GM13977 (cell line): ENCODE data around the gene RBFOX2.
"Not testable (repeated sequence)": the region's sequence is repeated elsewhere in the genome, so short reads cannot be mapped to it uniquely, and the experiment has no call there.

ENCODE experiments used
- DNase-seq: peaks from one replicate; pipeline ENCODE4 v3.0.0; 2012; ENCODE audit warnings: low spot score
- in situ Hi-C: fragments of 300-500 bp; cut with MboI; formaldehyde crosslinking; loops from one replicate; pipeline ENCODE4 v1.12.0; 2022; ENCODE audit warnings: low sequenced_read_pairs, low pct_unique_long_range_greater_than_20kb, mixed read lengths, inconsistent platforms; ENCODE audit not compliant: unreplicated experiment
- TF ChIP-seq, protein P1 (sequence below): IDR thresholded peaks from 2 replicates; pipeline ENCODE4 v1.5.1; 2012; ENCODE audit warnings: mild to moderate bottlenecking, control low read depth; ENCODE audit not compliant: insufficient read depth; ENCODE audit errors: extremely low read depth, missing control alignments

The RBFOX2 gene

DNA sequence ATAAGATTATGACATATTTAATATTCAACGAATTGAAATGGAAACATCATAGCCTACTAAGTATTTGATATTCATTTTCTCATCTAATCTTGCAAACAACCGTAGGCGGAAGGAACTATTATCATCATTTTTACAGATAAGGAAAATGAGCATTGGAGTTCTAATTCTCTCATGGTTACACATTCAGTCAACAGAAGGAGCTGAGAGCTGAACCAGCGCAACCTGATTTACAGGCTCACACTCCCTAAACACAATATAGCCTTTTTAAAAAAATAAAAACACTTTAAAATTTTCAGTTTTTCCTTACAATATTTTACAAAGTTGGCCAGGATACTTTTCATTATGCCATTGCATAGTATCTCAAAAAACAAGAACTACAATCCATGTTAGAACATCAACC is 236.1 kb downstream of the RBFOX2 start:
- DNase-seq: no peak
- in situ Hi-C loops: no loop called here
- TF ChIP-seq, protein P1, sequence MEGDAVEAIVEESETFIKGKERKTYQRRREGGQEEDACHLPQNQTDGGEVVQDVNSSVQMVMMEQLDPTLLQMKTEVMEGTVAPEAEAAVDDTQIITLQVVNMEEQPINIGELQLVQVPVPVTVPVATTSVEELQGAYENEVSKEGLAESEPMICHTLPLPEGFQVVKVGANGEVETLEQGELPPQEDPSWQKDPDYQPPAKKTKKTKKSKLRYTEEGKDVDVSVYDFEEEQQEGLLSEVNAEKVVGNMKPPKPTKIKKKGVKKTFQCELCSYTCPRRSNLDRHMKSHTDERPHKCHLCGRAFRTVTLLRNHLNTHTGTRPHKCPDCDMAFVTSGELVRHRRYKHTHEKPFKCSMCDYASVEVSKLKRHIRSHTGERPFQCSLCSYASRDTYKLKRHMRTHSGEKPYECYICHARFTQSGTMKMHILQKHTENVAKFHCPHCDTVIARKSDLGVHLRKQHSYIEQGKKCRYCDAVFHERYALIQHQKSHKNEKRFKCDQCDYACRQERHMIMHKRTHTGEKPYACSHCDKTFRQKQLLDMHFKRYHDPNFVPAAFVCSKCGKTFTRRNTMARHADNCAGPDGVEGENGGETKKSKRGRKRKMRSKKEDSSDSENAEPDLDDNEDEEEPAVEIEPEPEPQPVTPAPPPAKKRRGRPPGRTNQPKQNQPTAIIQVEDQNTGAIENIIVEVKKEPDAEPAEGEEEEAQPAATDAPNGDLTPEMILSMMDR: no peak

DNA sequence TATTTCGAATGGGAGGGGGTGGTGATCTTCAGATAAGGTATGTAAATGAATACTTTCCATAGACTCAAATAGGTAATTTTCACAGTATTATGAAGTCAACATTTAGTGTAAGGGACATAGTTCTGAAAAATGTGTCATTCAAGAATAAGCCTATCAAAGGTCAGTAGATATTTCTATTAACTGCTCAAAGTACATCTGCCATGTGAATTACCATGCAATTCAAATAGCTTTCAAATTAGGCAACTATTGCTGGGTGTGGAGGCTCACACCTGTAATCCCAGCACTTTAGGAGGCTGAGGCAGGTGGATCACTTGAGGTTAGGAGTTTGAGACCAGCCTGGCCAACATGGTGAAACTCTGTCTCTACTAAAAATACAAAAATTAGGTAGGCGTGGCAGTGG is 236.8 kb downstream of the RBFOX2 start:
- DNase-seq, in situ Hi-C loops: not testable (repeated sequence)

DNA sequence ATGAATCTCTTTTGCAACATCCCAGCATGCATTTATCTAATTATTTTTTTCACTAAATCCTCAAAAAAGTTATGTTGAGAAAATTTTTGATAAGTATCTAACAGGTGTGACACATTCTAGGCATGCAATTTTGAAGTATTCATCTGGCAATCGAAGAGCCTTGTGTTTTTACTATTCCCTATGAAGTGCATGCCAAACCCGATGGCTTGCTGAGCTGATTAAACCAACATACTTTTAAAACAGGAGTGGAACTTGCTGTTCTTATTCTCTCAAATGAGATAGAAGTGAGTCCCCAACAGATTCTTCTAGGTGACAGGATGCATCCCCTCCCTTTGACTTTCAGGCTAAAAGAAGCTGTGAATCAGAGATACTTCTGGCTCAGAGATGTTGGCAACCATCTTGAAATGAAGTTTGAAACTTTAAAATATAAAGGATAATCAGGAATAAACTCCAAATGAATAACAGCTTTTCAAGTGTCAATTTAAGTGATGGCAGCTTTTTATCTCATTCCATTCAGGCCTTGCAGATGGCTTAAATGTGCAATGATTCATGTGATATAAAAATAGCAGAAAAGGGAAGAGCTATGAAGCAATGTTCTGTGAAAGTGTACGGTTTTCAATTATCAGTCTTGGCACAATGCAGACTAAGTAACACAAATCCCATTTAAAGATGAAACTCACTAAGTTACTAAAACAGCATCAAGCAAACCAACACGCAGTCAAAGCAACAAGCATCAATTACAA is 243.3 kb downstream of the RBFOX2 start:
- TF ChIP-seq, protein P1: no peak
- no peak for DNase-seq
- in situ Hi-C loops: no loop called here

DNA sequence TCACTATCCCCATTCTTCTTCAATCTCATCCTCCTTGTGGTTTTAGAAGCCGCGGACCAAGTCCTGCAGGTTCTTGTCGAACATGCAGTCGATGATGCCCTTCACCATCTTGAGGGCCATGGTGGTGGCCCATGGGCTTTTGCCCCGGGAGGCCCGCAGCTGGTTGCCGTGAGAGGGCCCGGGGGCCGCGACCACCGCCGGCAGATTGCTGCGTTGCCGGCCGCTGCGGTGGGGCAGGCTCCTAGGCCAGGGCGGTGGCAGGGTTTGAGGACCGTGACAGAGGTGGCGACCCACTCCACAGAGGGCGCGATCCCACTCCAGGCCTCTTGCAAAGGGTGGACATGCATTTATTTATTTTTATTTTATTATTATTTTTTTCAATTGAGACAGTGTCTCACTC is 244.0 kb downstream of the RBFOX2 start:
- TF ChIP-seq, protein P1: no peak
- DNase-seq: no peak
- in situ Hi-C loops: no loop called here

DNA sequence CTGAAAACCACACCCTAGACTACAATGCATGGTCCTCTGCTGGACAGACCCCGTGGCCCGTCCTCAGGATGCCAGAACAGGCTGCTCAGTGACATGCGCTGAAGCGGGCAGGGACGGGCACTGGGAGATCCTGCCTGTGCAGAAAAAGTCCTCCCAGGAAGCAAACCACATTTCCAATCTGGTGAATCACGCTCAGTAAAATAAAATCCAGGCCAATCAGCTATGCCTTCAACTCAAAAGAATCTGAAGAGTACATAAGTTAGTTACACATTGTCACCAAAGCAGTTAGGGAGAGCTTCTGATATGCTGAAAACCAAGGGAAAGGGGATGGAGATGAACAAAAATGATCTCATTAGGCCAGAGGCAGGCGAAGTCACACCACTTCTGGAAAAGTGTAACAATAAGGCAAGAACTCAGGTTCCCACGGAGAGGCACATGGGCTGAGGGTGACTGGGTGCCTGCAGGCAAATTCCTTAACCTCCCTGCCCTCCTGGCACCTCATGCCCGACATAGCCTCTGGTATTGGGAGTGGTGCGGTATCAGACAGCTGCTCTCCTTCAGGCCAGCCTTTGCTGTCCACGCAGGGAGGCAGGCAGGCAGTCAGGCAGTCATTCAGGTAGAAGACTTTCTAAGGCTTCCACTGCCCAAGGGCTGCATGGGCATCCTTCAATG is 244.5 kb downstream of the RBFOX2 start:
- TF ChIP-seq, protein P1: no peak
- DNase-seq: no peak
- in situ Hi-C loops: no loop called here

DNA sequence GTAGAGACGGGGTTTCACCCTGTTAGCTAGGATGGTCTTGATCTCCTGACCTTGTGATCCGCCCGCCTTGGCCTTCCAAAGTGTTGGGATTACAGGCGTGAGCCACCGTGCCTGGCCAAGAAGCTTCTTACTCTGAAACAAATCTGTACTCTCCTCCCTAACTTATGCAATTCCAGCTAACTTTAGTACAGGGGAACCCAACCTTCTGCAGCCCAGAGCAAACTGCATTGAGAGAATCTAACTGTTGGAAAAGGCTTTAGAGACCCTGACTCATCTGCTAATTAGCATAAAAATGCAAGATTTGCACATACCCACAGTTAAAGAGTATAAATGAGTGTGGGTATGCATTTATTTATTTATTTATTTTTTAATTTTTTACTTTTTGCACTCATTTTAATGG is 246.1 kb downstream of the RBFOX2 start:
- in situ Hi-C loops: no loop called here
- TF ChIP-seq, protein P1: no peak
- no peak for DNase-seq

DNA sequence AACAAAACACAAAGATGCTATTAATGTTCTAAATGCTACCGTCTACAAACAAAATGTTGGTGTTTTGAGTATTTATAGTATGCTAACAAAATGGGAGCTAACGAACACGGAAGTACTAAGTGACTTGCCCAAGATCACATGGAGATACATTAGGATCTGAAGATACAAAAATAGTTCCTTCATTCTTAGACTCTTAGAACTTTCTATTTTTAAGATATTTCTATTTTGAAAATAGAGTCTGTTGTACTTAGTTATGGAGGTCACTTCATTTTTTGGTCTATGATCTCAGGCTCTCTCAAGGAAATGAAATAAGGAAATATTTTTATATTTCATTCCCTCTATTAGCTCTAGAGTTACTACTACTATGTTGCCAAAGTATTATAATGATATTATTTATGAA is 246.7 kb downstream of the RBFOX2 start:
- DNase-seq: no peak
- TF ChIP-seq, protein P1: no peak
- in situ Hi-C loops: no loop called here
